ENCODE data around the gene ZCCHC18. TPM values are rescaled to one million over a fixed set of nuclear protein-coding genes. Genes with fewer than 3 reads are reported as not detected.
A peak's percentile ranks its signal among the peaks of the same experiment; 100 is the strongest.

Gene ZCCHC18
- total RNA-seq, 2 donors from 2014 or later = 3.1 to 4.8 TPM

- Mint-ChIP-seq H3K27me3 (peaks cover 0 to 2% of the 10 kb centered on the region in 2 donors), H3K36me3 (no peaks in the 10 kb centered on the region), H3K9me3 (no peaks in the 10 kb centered on the region), H3K4me3 (no peak overlapping the region), H3K27ac (no peak overlapping the region), H3K4me1 (ENCODE audit: low read depth in 2 of 2) (peaks cover 3 to 5% of the 10 kb centered on the region in 2 donors)
- ATAC-seq = no peak
- DNase-seq (ENCODE audit: low spot score) = no peak
These were observed 38.7 kb downstream of the ZCCHC18 start for GRCh38 chrX:104151037-104151436.

GRCh38 chrX:104156630-104157529 lies 44.6 kb downstream of the ZCCHC18 start, which contains the start of gene SLC25A53:
SLC25A53 (minus strand) TSS chrX:104157009; CDS start chrX:104105257, 51,752 bp downstream.
- peaks cover 4% of the 10 kb centered on the region for H3K36me3 Mint-ChIP-seq
- peak; percentile 95 for ATAC-seq
- peaks cover 0 to 3% of the 10 kb centered on the region in 2 donors for H3K27me3 Mint-ChIP-seq
- H3K27ac Mint-ChIP-seq = peak within 1 kb of the TSS; percentile 97 to 99
- peak within 1 kb of the TSS; percentile 99 for H3K4me3 Mint-ChIP-seq
- H3K9me3 Mint-ChIP-seq = no peaks in the 10 kb centered on the region
- peak; percentile 75 for DNase-seq (ENCODE audit: low spot score)
- H3K4me1 Mint-ChIP-seq (ENCODE audit: low read depth in 2 of 2) = peaks cover 12 to 14% of the 10 kb centered on the region in 2 donors

Other genes starting within 250 kb of the ZCCHC18 start
- 10 to 100 TPM in 1 of 2 donors, 1 to 10 TPM in 1; 5.1 to 10.2 TPM for gene TMSB15B, start 149.9 kb upstream of the ZCCHC18 start, total RNA-seq
- gene H2BW1, start 98.8 kb upstream of the ZCCHC18 start, total RNA-seq = not detected
- not detected for gene H2BW2, start 72.6 kb upstream of the ZCCHC18 start, total RNA-seq
- 1 to 10 TPM; 2.0 to 5.0 TPM for gene TMSB15C, start 36.3 kb upstream of the ZCCHC18 start, total RNA-seq
- gene SLC25A53, start 44.5 kb downstream of the ZCCHC18 start, total RNA-seq = 10 to 100 TPM; 10.3 to 10.8 TPM
- 10 to 100 TPM in 1 of 2 donors, 1 to 10 TPM in 1; 9.0 to 10.3 TPM for gene FAM199X, start 53.9 kb downstream of the ZCCHC18 start, total RNA-seq
- gene ESX1, start 142.4 kb downstream of the ZCCHC18 start, total RNA-seq = not detected